ENCODE measurements around the gene XKRX. TPM values are rescaled to one million over a fixed set of nuclear protein-coding genes. Genes with fewer than 3 reads are reported as not detected.

The XKRX gene
- total RNA-seq, 3 donors from 2014 or later, result 0.08 to 0.16 (median 0.14) TPM

DNA sequence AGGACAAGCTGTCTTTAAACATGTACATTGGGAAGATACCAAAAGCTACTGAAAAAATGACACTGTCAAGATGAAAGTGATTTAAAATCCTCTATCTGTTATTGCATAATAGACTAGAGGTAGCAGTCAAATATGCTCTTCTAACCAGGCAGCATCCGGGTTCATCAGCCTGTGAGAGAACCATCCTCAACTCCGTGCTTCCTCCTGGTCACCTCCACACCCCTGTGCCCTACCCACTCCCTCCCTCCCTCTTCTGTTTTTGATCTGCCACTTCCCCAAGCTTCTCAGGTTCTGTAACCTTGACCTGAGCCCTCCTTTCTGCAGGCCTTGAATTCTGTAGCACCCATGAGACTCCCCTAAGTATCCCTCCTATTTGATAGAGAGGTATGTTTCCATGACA, 60.4 kb downstream of the XKRX start:
- ATAC-seq (no peak), DNase-seq (no peak)
- Mint-ChIP-seq H3K27me3 (ENCODE audit: low read depth) (no peaks in the 10 kb centered on the region), H3K4me1 (ENCODE audit: low read depth) (no peaks in the 10 kb centered on the region), H3K9me3 (no peaks in the 10 kb centered on the region), H3K36me3 (ENCODE audit: insufficient read depth) (no peaks in the 10 kb centered on the region), H3K4me3 (no peak overlapping the region)

- no peak for DNase-seq
- H3K4me1 Mint-ChIP-seq (ENCODE audit: low read depth), result no peaks in the 10 kb centered on the region
- no peaks in the 10 kb centered on the region for H3K36me3 Mint-ChIP-seq (ENCODE audit: insufficient read depth)
- H3K27me3 Mint-ChIP-seq (ENCODE audit: low read depth), result no peaks in the 10 kb centered on the region
- no peak overlapping the region for H3K4me3 Mint-ChIP-seq
- no peak for ATAC-seq
- no peaks in the 10 kb centered on the region for H3K9me3 Mint-ChIP-seq
Measured at GRCh38 chrX:100864657-100865391, 63.9 kb downstream of the XKRX start.

Other genes starting within 250 kb of the XKRX start
- under 1 TPM; 0.08 to 0.13 (median 0.11) TPM for gene SYTL4, start 196.8 kb downstream of the XKRX start, total RNA-seq
- 10 to 100 TPM; 79.5 to 86.6 (median 84.1) TPM for gene CSTF2, start 108.5 kb downstream of the XKRX start, total RNA-seq
- gene NOX1, start 54.6 kb downstream of the XKRX start, total RNA-seq, result not detected
- not detected for gene ARL13A, start 40.8 kb upstream of the XKRX start, total RNA-seq
- gene TRMT2B, start 123.2 kb upstream of the XKRX start, total RNA-seq, result 10 to 100 TPM; 15.4 to 17.0 (median 15.5) TPM
- not detected for gene TMEM35A, start 150.0 kb upstream of the XKRX start, total RNA-seq
- 1 to 10 TPM; 2.8 to 3.3 (median 3.0) TPM for gene CENPI, start 169.3 kb upstream of the XKRX start, total RNA-seq